Stimulated activated CD8-positive, alpha-beta memory T cell treated with anti-CD3 and anti-CD28 coated beads, Interleukin-15, amount 100 ng/mL, for 1 hour (primary cell): Measurements from ENCODE around the gene LYPD1.
"Not testable (repeated sequence)": the region's sequence is repeated elsewhere in the genome, so short reads cannot be mapped to it uniquely, and the experiment has no call there.

ENCODE experiments used
- DNase-seq: peaks from one replicate; pipeline ENCODE4 v3.0.0-alpha.2; 2020; ENCODE audit warnings: low read depth

Gene LYPD1, protein sequence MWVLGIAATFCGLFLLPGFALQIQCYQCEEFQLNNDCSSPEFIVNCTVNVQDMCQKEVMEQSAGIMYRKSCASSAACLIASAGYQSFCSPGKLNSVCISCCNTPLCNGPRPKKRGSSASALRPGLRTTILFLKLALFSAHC

DNA sequence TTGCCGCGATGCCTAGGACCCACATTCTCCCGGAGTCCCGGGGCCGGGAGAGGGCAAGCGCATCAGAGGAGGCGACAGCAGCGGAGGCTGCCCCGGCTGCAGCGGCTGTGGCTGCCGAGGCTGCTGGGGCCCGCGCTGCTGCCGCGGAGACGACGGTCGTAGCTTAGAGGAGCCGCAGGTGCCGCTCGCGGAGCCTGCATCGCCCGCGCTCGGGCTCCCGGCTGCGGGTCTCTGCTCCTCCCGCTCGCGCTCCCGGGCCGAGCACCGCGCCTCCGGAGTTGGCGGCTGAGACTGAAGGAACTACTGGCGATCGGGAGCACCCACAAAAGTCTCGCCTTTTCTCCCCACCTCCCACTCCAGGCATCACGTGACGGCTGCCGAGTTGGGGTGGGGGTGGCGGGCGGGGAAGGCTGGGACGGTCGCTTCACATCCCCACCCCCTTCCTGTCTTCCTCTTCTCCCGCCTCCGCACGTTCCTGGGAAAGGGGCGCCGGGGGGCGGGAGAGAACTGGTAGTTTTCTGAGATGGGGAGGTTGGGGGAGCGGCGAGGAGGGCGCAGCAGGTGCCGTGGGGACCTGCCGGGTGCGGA lies at the start of gene LYPD1:
TSS of gene LYPD1 (minus strand) at position 298 of the 588 bp plus-strand sequence. CDS start at position 25, 273 bp downstream.
- no peak for DNase-seq

DNA sequence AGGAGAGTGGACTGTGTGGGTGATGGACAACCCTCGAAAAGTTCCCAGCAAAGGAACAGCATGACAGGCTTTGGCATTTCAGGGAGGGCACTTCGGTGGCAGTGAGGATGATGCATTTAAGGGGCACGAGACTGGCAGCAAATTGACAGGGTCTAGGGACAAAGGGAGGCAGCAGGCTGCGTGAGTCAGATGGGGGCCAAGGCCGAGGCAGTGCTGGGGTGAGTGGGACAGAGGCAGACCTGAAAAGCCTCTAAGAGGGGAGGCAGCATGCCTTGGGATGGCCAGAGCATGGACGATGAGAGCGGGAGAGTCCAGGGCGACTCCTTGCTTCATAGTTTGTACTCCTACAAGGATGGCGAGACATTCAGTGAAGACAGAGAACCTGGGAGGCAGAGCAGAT lies 49.5 kb upstream of the LYPD1 start:
- no peak for DNase-seq

DNA sequence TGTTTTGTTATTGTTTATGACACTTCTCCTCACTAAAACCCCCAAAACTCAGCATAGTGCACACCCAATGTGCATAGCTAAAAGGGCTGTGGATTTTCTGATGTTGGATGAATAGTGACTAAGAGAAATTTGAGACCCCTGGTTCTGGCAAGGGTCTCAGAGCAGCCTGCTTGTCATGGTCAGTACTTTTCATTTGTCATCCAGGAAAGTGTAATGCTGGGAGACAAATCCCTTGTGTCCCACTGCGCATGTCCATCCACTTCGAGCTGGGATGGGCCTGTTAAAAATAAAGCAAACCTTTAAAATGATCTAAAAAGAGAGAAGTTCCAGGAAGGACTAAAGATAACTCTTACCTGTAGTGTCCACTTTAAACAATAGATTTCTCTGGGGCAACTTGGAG lies 46.9 kb upstream of the LYPD1 start:
- no peak for DNase-seq

DNA sequence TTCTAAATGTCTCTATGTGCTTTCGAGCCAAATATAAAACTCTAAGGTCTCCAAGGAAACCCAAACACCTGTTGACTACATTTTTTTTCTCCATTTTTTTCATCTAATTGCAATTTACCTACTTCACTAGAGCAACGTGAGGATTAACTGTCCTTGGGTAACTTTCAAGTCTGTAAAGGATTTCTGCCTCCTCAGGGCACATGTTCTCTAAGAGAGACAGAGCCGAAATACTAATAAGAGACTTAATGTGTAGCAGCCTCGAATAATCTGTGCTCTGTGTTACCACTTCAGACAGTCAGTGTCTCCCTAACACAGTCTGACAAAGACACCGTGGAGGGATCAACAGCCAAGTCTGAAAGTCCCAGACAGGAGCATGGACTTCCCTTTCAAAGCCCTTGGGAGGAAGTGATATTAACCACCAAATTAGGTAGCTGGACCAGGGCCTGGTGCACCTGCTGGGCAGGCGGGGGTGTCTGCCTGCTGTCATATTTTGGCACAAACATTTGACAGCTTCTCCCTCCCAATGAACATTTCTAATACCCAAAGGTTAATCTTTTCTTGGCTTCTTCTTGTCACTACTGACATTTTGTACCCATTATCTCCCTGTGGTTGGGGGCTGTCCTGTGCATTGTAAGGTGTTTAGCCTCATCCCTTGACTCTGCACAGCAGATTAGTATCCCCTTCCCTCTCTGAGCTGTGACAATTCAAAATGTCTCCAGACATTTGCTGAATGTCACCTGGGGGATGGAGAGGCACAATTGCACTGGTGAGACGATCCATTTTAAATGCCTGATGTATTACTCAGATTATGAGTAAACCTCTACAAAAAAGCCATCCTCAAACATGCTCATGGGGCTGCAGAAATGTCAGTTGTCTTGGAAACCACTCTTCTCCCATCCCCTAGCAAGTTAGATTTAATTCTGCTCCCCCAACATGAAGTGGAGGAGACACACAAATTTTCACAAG lies 45.7 kb upstream of the LYPD1 start:
- no peak for DNase-seq

DNA sequence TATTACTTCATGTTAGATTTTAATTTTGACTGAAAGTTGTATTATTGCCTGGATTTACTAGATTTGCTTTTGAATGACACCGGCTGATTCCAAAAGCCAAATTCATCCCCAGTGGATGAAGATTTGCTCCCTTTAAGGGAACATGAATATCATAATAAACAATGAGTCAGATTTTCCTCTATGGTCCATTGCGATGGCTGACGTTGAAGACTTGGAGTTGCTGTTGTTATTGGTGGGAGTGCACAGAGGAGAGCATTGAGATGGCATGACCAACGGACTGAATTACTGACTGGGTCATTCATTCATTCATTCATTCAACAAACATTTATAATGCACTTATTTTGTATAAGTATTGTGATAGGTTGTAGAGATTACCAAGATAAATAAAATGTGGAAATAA lies 33.4 kb upstream of the LYPD1 start:
- DNase-seq, result no peak

DNA sequence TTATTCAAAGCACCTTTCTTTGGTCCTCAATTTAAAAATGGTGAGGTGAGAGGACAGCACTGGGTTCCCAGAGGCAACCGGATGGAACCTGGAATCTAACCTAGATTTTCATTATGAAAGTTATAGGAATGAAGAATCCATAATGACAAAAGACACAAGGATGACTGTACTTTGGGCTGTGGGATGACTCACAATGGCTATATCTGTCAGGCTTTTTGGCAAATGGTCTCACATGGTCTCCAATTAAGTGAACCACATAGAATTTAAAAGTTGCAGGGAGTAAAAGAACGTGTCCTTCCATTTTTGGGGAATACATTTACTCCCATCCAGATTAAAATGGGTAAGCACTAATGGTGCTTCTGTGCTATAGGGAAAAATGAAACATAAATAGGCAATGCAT lies 31.8 kb upstream of the LYPD1 start:
- DNase-seq, result no peak

DNA sequence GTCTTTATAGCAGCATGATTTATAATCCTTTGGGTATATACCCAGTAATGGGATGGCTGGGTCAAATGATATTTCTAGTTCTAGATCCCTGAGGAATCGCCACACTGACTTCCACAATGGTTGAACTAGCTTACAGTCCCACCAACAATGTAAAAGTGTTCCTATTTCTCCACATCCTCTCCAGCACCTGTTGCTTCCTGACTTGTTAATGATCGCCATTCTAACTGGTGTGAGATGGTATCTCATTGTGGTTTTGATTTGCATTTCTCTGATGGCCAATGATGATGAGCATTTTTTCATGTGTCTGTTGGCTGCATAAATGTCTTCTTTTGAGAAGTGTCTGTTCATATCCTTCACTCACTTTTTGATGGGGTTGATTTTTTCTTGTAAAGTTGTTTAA lies 29.8 kb upstream of the LYPD1 start:
- DNase-seq, result not testable (repeated sequence)

DNA sequence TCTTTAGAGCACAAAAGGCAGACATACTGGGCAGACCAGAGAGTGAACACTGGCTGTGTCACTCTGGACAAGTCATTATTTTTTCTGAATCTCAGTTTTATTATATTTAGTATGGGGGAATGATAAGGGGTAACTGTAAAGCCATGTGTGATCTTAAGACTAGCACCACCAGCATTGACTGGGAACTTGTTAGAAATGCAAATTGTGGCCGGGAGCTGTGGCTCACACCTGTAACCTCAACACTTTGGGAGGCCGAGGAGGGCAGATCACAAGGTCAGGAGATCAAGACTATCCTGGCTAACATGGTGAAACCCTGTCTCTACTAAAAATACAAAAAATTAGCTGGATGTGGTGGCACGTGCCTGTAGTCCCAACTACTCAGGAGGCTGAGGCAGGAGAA lies 28.3 kb upstream of the LYPD1 start:
- DNase-seq, result not testable (repeated sequence)

DNA sequence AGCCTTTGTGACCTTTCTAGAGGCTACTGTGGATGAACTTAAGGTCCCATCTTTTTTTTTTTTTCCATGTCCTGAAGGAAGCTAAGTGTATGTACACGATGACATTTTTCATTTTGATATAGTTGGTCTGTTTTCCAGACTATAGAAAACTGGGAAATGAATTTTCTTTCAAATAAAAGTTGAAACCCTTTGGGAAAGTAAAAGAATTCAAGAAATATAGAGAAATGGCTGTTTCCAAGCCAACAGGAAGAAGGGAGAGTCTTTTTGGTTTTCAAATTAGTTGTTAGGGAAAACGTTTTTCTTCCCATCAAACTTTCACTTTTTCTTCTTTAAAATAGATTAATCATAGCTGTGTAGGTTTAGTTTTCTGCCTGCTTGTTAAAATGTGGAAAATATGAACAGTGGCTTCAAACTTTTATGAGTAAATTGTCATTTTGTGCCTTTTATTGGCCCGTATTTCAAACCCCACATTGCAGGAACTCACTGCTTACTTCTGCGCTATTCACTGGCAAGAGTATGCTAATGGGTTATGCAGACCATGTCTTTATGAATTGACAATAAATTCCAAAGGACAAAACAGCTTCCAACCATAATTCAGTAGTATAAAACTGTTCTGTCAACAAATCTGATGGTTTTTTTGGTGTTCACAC lies 27.7 kb upstream of the LYPD1 start:
- no peak for DNase-seq

DNA sequence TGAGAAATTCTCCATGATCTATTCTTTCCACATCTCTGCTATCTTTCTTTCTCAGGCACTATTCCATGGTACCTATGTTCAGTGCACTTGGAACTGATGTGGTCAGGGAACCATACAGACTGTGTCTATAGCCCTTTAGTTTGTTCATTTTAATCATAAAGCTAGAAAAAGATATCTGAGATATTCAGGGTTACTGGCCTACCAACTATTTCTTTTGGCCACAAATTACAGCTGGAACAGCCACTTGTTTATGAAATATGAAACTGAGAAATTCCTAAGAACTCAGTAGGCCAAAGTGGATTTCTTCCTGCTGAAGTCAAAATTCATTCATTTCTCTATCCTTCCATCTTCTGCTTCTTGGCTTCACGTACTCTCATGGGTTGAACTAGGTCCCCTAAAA lies 22.8 kb upstream of the LYPD1 start:
- DNase-seq, result no peak

DNA sequence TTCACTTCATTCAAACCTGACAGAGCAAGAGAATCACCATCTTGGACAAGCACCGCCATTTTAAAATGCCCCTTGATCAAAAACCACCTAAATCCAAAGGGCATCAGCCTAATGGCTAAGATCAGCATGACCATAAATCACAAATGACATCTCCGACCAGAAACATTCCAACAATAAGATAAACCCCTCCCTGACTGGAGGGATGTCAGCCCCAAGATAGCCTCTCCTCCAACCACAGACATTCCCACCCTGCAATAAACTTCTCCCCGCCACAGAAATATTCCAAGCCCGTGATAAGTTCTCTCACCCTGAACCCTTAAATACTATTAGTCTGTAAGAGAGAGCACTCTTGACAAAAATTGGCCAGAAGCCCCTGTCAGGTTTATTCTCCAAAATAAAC lies 21.6 kb upstream of the LYPD1 start:
- no peak for DNase-seq

DNA sequence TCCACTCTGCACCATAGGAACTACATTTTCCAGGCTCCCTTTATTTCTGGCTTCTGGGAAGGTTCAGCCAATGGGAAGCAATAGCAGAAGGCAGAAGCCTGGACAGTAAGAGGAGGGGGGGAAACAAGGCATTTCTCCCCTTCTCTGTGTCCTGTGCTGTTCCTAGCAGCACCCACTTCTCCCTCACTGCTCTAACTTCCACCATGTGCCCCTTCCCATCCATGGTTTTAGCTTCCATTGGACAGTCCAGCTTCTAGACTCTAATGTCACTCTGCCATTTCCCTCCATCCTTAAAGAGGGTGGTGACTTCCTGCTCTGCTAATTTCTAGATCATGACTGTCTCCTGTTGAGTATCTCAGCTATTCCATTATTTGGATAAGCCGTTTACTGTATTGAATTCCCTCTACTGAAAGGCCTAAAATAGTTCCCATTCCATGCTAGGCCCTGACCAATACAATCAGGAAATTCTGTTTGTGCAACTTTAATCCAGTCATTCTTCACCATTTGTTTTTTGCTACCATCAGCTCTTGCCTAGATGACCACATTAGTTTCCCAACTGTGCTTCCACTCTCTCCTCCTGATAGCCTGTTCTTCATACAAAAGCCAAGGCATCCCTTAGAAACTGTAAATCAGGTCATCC lies 20.8 kb upstream of the LYPD1 start:
- no peak for DNase-seq

DNA sequence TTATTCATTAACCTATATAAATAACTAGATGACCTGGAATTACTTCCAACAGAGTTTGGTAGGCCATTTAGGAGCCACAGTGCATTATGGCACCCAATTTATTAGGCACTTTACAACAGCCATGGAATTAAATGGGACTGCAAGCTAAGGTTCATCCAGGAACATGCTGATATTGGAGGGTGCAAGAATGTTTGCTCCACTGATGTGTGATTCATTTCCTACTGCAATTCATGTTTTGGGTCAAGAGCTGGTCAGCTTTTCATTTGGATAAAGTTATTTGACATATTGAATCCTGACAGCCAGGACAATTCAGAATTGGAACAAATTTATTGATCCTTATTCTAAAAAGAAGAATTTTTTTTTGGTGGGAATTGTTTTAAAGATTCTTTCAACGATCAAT lies 11.8 kb upstream of the LYPD1 start:
- DNase-seq, result no peak

DNA sequence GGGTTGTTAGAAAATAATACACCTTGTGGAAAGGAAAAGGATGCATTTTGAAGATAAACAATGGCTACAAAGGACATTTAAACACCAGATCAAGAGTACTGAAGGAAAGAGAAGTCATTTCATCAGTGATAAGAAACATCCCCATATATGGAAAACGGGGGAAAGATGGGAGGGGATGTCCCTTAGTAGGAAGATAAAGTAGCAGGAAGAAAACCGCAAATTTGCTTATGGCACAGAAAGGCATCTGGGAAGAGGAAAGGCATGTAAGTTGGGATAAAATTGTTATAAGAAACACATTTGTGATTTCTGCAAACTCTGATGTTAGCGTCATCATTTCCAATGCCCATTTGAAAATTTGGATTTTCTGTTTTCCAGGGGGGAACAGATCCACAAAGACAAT lies 10.5 kb upstream of the LYPD1 start:
- DNase-seq, result no peak

DNA sequence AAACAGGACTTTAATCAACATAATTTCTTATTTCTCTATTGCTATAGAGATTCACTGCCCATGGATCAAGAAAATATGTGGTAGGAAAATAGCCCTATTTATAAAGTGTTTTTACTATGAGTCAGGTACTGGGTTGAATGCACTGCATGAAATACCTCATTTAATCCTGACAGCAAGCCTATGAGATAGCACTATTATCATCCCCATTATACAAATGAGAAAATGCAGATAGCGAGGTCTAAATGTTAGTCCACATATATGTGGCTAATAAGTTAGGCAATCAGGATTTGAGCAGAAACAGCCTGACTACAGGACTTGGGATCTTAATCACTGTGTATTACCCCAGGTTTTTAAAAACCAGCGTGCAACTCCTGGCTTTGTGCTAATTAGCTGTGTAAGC lies 8.5 kb upstream of the LYPD1 start:
- no peak for DNase-seq

DNA sequence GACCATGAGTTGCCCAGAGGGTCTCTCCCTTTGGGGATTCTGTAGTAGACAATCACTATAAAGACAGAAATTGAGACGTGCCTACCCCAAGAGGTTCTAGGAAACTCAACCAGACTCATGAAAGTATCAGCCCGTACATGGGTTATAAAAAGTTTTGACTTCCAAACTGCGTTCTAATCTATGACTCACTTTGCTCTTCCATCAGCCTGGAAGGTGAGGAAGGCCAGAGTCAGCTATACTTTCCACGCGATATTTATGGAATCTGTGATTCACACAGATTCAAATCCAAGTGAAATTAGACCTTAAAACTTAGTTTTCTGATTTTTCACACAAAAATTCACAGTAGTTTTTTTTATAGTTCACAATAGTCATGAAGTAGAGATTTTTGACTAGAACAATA lies 7.7 kb upstream of the LYPD1 start:
- no peak for DNase-seq

DNA sequence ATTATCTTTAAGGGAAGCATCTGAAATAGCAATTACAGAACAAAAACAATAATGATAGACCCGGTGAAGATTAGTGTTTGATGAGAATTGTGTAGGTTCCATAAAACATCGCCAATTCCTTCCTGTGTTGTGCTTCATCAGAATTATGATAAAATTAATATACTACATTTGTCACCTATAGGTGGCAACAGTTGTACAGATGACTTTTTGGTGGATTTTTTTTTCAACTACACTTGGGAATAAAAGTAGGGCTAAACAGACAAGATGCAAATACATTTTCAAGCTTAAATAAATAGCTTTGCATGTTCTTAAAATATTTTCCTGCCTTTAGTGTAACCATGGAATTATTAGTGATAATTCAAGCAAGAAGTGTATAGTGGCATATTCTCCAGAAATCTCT lies 7.0 kb upstream of the LYPD1 start:
- no peak for DNase-seq

DNA sequence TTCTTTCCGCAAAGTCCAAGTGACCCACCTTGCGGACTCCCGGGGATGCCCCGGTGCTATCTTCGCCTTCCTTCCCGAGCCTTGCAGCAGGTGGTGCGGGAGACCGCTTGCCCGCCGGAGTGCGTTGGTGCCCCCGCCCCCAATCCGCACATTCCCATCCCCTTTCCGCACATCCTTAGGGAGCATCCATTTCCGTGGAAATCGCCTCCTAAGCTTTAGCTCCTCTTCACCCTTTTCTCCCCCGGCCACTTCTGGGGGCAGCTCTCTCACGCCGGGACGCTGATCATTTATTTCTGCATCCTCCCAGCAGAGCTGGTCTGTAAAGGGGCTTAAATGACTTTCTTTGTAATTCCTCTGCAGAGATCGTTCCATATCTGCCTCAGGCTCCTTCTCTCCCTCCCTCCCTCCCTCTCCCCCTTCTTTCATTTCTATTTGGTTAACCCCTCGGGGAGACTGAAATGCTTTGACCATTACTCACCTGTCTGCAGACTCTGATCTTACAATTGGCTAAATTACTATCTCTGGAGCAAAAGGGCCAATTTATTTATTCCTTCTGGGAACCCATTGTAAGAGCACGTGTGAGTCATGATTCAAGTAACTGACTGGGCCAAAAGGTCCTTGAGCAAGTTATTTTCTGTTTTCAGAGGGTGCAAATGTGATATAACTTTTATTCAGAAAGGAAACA lies 1.3 kb upstream of the LYPD1 start:
- no peak for DNase-seq

DNA sequence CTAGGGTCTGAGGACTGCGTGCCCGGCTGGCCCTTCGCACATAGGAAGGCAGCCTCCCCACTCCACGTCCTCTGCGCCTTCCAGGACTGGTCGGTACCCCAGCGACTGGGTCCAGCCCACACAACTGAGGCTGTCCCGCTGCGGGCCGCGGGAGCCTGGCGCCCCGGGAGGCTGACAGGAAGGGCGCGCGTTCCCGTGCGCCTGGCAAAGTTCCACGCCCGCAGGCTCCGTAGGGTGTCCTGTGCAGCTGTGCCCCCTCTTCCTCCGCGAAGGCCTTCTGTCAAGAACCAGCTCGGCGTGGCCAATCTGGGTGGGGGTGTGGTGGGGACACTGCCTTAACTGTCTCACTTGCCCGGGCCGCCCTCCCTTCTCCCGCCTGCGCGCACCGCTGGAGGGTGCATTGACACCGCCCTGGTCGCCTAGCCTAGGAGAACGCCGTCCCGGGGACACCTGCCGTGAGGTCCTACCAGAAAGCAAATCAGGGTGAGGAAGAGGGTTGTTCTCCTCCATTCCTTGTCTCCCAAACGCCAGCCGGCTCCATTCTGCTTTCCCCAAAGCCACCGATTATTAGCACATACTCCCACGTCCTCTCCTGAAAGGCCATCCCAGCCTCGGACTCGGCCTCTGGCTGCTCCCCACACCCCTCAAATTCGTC lies 618 bp upstream of the LYPD1 start:
- DNase-seq, result no peak

DNA sequence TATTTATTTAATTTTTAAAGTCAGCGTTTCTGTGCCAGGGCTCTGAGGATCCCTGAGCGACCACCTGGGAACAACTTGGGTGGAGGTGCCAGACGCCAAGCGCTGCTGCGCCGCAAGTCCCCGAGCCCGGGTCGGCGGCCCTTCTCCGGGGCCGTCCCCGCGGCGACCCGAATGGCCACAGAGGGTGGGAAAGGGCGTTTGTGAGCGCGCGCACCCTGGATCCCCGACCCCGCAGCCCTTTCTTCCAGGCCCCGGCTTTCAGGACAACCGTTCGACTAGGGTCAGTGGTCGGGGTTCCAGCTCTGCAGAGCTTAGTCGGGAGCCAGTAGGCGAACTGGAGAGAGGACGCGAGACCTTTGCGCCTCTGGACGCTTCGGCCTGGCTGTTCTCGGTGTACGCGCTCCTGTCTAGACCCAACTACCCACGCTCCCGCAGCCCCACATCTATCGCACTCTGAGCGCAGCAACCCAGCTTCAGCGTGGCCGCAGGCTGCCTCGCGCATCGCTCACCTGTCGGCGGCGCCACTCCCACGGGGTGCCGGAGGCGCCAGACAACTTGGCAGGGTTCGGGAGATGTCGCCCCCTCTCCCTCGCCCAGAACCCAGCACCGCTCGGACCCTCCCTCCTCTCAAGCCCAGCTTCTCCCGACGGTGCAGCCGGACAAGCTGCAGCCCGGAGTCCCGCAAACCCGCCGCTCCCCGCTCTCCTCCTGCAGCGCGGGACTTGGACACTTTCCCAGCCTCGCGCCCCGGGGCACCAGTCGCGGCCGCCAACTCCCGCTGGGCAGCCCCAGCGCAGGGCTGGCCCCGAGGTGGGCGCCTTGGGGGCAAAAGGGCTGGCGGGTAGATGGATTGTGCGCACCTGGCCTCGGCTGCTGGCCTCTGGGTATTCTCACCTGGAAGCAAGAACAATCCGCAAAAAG lies 758 bp downstream of the LYPD1 start:
- no peak for DNase-seq
